IMR-90 (cell line): ENCODE results near the gene ADGRV1. TPM values are rescaled to one million over a fixed set of nuclear protein-coding genes. Genes with fewer than 3 reads are reported as not detected.

ENCODE experiments used
- ATAC-seq: fragments of 200-7000 bp; cut with Tn5 transposase; 2 replicates; pipeline ENCODE4 v1.9.1; 2020; ENCODE audit warnings: low read depth, mild to moderate bottlenecking, moderate library complexity
- BruUV-seq: library from RNA; stranded (reverse); fragments of 400-500 nt; replicated peaks from 2 replicates; lab custom pipeline; 2021; lab: Mats Ljungman, UMichigan
- CTCF ChIA-PET: fragments of 300-600 bp; formaldehyde crosslinking; extraction: SDS; loops from one replicate; lab custom pipeline; 2021; ENCODE audit warnings: antibody characterized with exemption; lab: Yijun Ruan, JAX
- POLR2A ChIA-PET: fragments of 300-600 bp; sonication (Branson Sonifier 250); formaldehyde crosslinking; loops from one replicate; lab custom pipeline; 2022; ENCODE audit warnings: antibody characterized with exemption; ENCODE audit not compliant: unreplicated experiment; lab: Charles Lee
- DNase-seq: peaks from one replicate; pipeline ENCODE4 v3.0.0; 2013
- H2AFZ ChIP-seq: replicated peaks from 2 replicates; pipeline ENCODE3; 2013; ENCODE audit warnings: low read length, mild to moderate bottlenecking; ENCODE audit not compliant: poor library complexity
- H2AK5ac ChIP-seq: 2 replicates; pipeline ENCODE4 v1.6.1; 2013; ENCODE audit warnings: low read depth, low read length, inconsistent platforms
- H2AK9ac ChIP-seq: replicated peaks from 2 replicates; pipeline ENCODE3; 2013; ENCODE audit warnings: mild to moderate bottlenecking, low read depth, low read length, moderate library complexity; ENCODE audit not compliant: poor library complexity
- H2BK120ac ChIP-seq: 2 replicates; pipeline ENCODE4 v1.6.1; 2013; ENCODE audit warnings: low read depth, low read length, inconsistent platforms
- H2BK15ac ChIP-seq: 3 replicates; pipeline ENCODE4 v1.6.1; 2013; ENCODE audit warnings: low read depth, low read length, inconsistent platforms
- H2BK20ac ChIP-seq: 2 replicates; pipeline ENCODE4 v1.6.1; 2013; ENCODE audit warnings: low read depth, mild to moderate bottlenecking, inconsistent platforms, low read length, moderate library complexity
- H2BK5ac ChIP-seq: 2 replicates; pipeline ENCODE4 v1.6.1; 2013; ENCODE audit warnings: mild to moderate bottlenecking, low read depth, low read length, inconsistent platforms; ENCODE audit not compliant: poor library complexity, severe bottlenecking
- H3K14ac ChIP-seq: replicated peaks from 2 replicates; pipeline ENCODE4 v1.6.1; 2013; ENCODE audit warnings: low read depth, low read length, inconsistent platforms
- H3K18ac ChIP-seq: 2 replicates; pipeline ENCODE4 v1.6.1; 2013; ENCODE audit warnings: low read depth, low read length, control low read depth
- H3K23ac ChIP-seq: 2 replicates; pipeline ENCODE4 v1.6.1; 2013; ENCODE audit warnings: low read depth, low read length, inconsistent platforms
- H3K27ac ChIP-seq: 2 replicates; pipeline ENCODE4 v1.5.1; 2013; ENCODE audit warnings: mild to moderate bottlenecking, control low read depth, low read length; ENCODE audit not compliant: insufficient read depth
- H3K27me3 ChIP-seq: 2 replicates; pipeline ENCODE4 v1.6.1; 2013; ENCODE audit warnings: low read length; ENCODE audit not compliant: control insufficient read depth, insufficient read depth
- H3K36me3 ChIP-seq: 2 replicates; pipeline ENCODE4 v1.6.1; 2013; ENCODE audit warnings: low read length, mixed read lengths; ENCODE audit not compliant: control insufficient read depth, insufficient read depth
- H3K4ac ChIP-seq: 2 replicates; pipeline ENCODE4 v1.6.1; 2013; ENCODE audit warnings: low read depth, low read length, inconsistent platforms
- H3K4me1 ChIP-seq: 2 replicates; pipeline ENCODE4 v1.6.1; 2013; ENCODE audit warnings: low read length, mixed read lengths; ENCODE audit not compliant: control insufficient read depth, insufficient read depth
- H3K4me2 ChIP-seq: 2 replicates; pipeline ENCODE4 v1.6.1; 2013; ENCODE audit warnings: low read depth, mild to moderate bottlenecking, control low read depth, low read length, moderate library complexity
- H3K4me3 ChIP-seq: 2 replicates; pipeline ENCODE4 v1.5.1; 2013; ENCODE audit warnings: low read depth, mild to moderate bottlenecking, control low read depth, low read length, moderate library complexity; ENCODE audit not compliant: insufficient read depth
- H3K56ac ChIP-seq: 2 replicates; pipeline ENCODE4 v1.6.1; 2013; ENCODE audit warnings: low read length, inconsistent platforms; ENCODE audit not compliant: insufficient read depth; ENCODE audit errors: extremely low read depth
- H3K79me1 ChIP-seq, 2 experiments: 2 replicates each; pipeline ENCODE4 v1.6.1; 2013; ENCODE audit warnings: low read length in 2 of 2, inconsistent platforms in 1 of 2, low read depth in 1 of 2
- H3K9ac ChIP-seq: 2 replicates; pipeline ENCODE4 v1.6.1; 2013; ENCODE audit warnings: low read depth, low read length, control low read depth
- H3K9me1 ChIP-seq: 2 replicates; pipeline ENCODE4 v1.6.1; 2013; ENCODE audit warnings: low read length, inconsistent platforms; ENCODE audit not compliant: insufficient read depth
- H3K9me3 ChIP-seq: 2 replicates; pipeline ENCODE4 v1.6.1; 2013; ENCODE audit warnings: low read length; ENCODE audit not compliant: control insufficient read depth, insufficient read depth
- H4K20me1 ChIP-seq: 2 replicates; pipeline ENCODE4 v1.6.1; 2013; ENCODE audit warnings: low read length, inconsistent platforms; ENCODE audit not compliant: insufficient read depth
- H4K5ac ChIP-seq: 2 replicates; pipeline ENCODE4 v1.6.1; 2013; ENCODE audit warnings: mild to moderate bottlenecking, low read depth, low read length, control low read depth
- H4K8ac ChIP-seq, 2 experiments: 2 replicates each; pipeline ENCODE4 v1.6.1; 2013; ENCODE audit warnings: low read depth in 2 of 2, low read length in 2 of 2, control low read depth in 1 of 2, inconsistent platforms in 1 of 2
- H4K91ac ChIP-seq: 2 replicates; pipeline ENCODE4 v1.6.1; 2013; ENCODE audit warnings: low read depth, low read length, inconsistent platforms; ENCODE audit not compliant: insufficient read depth
- BHLHE40 ChIP-seq: fragments of 150-350 bp; IDR thresholded peaks from 2 replicates; pipeline ENCODE4 v1.6.1; 2016; ENCODE audit warnings: mild to moderate bottlenecking, low read depth, low read length
- FOS ChIP-seq: fragments of 150-350 bp; IDR thresholded peaks from 2 replicates; pipeline ENCODE4 v1.6.1; 2016; ENCODE audit warnings: low read depth, low read length
- MAFK ChIP-seq: IDR thresholded peaks from 2 replicates; pipeline ENCODE4 v1.6.1; 2012; ENCODE audit warnings: low read depth, low read length, improper control_type of control experiment
- NFE2L2 ChIP-seq: fragments of 150-350 bp; IDR thresholded peaks from 2 replicates; pipeline ENCODE4 v1.6.1; 2016; ENCODE audit warnings: low read depth, mild to moderate bottlenecking, low read length
- POLR2A ChIP-seq: IDR thresholded peaks from 2 replicates; pipeline ENCODE4 v1.6.1; 2012; ENCODE audit warnings: mild to moderate bottlenecking, low read depth, low read length
- RFX5 ChIP-seq: IDR thresholded peaks from 2 replicates; pipeline ENCODE4 v1.8.0; 2012; ENCODE audit warnings: low read depth, mild to moderate bottlenecking, low read length, moderate library complexity
- SMC3 ChIP-seq: fragments of 150-350 bp; IDR thresholded peaks from 2 replicates; pipeline ENCODE4 v1.6.1; 2016; ENCODE audit warnings: low read depth, mild to moderate bottlenecking, antibody characterized with exemption, low read length, moderate library complexity
- dilution Hi-C: fragments of 300-500 bp; cut with HindIII; formaldehyde crosslinking; loops from one replicate; pipeline ENCODE4 v1.14.3; 2018; ENCODE audit warnings: low sequenced_read_pairs; ENCODE audit not compliant: unreplicated experiment
- in situ Hi-C: fragments of 300-500 bp; cut with MboI; formaldehyde crosslinking; loops from 3 replicates; pipeline ENCODE4 v1.14.3; 2019; ENCODE audit warnings: low sequenced_read_pairs, inconsistent platforms, mixed read lengths
- intact Hi-C: fragments of 100-400 bp; cut with micrococcal nuclease; formaldehyde crosslinking; loops from 2 replicates; pipeline ENCODE4 v1.10.0; 2022
- polyA plus RNA-seq, 3 experiments: library from polyadenylated mRNA; depleted of rRNA; stranded (reverse); fragments of >200 nt; gene quantifications; 2 replicates each; pipeline ENCODE4 v1.2.3, GENCODE V29; 2012; ENCODE audit warnings: low replicate concordance in 1 of 3
- total RNA-seq: library from RNA; depleted of rRNA; stranded (reverse); fragments of >200 nt; gene quantifications from 2 replicates; pipeline ENCODE4 v1.2.3, GENCODE V29; 2012

The ADGRV1 gene
- total and polyA plus RNA-seq, 2 of the 4 experiments (the other 2 are of a cell fraction): under 0.01 TPM; not detected in 1

GRCh38 chr5:91133183-91133582, 574.6 kb downstream of the ADGRV1 start:
- intact Hi-C loops: no loop called here
- H3K9ac ChIP-seq: no peak overlapping the region
- no peak overlapping the region for H2AK5ac ChIP-seq
- H3K9me1 ChIP-seq: 0 out of 2 replicates have a peak, but pooled peaks cover 3% of the 10 kb centered on the region
- H2BK20ac ChIP-seq: no peak overlapping the region
- H2BK5ac ChIP-seq: no peak overlapping the region
- H3K27me3 ChIP-seq: no peaks in the 10 kb centered on the region
- ATAC-seq: no peak
- H3K4ac ChIP-seq: no peak overlapping the region
- no TSS peak for BruUV-seq
- H3K9me3 ChIP-seq: no peaks in the 10 kb centered on the region
- no peak overlapping the region for H3K4me3 ChIP-seq
- no peaks in the 10 kb centered on the region for H4K20me1 ChIP-seq
- no peak overlapping the region for H2AFZ ChIP-seq
- dilution Hi-C loops: no loop called here
- H2BK15ac ChIP-seq: peak overlapping the region; percentile 28; the same call in 1 of the 3 replicates
- H3K14ac ChIP-seq: no peak overlapping the region
- H2BK120ac ChIP-seq: no peak overlapping the region; the same call in 1 of the 2 replicates
- no peaks in the 10 kb centered on the region for H3K79me1 ChIP-seq
- no peak overlapping the region for H4K5ac ChIP-seq
- no peak overlapping the region for H3K56ac ChIP-seq
- H3K23ac ChIP-seq: no peak overlapping the region
- H3K18ac ChIP-seq: no peak overlapping the region
- H3K36me3 ChIP-seq: no peaks in the 10 kb centered on the region
- no peak overlapping the region for H2AK9ac ChIP-seq
- ChIA-PET POLR2A (no interaction called here), CTCF (no interaction called here)
- no peak overlapping the region for H3K4me2 ChIP-seq
- TF ChIP-seq FOS: no peak
- TF ChIP-seq SMC3: no peak
- TF ChIP-seq POLR2A: no peak
- TF ChIP-seq RFX5: no peak
- no peak for TF ChIP-seq MAFK
- no peak for TF ChIP-seq NFE2L2
- no peak for TF ChIP-seq BHLHE40
- H4K8ac ChIP-seq: no peak overlapping the region
- DNase-seq: no peak
- peaks cover 7% of the 10 kb centered on the region for H3K4me1 ChIP-seq
- no peak overlapping the region for H4K91ac ChIP-seq
- no peak overlapping the region for H3K27ac ChIP-seq
- in situ Hi-C loops: no loop called here
